GM18861 (cell line): ENCODE data around the gene SBNO2.
"Not testable (repeated sequence)": the region's sequence is repeated elsewhere in the genome, so short reads cannot be mapped to it uniquely, and the experiment has no call there.

Experiments
- ATAC-seq: cut with Tn5 transposase; IDR thresholded peaks from one replicate; pipeline ENCODE4 v1.9.1; 2021; ENCODE audit not compliant: unreplicated experiment

The SBNO2 gene

GRCh38 chr19:1139126-1139525, 34.9 kb downstream of the SBNO2 start:
- no peak for ATAC-seq

- ATAC-seq = no peak
Observed at GRCh38 chr19:1138121-1138520, 35.9 kb downstream of the SBNO2 start.

- no peak for ATAC-seq
Observed at GRCh38 chr19:1136621-1137317, 37.3 kb downstream of the SBNO2 start.

GRCh38 chr19:1136201-1136600, 37.9 kb downstream of the SBNO2 start:
- ATAC-seq = no peak

GRCh38 chr19:1135454-1135853, 38.6 kb downstream of the SBNO2 start:
- ATAC-seq = no peak

GRCh38 chr19:1134431-1134830, 39.6 kb downstream of the SBNO2 start:
- no peak for ATAC-seq

- ATAC-seq = no peak
Observed at GRCh38 chr19:1133471-1133929, 40.6 kb downstream of the SBNO2 start.

GRCh38 chr19:1132552-1133383, 41.3 kb downstream of the SBNO2 start:
- no peak for ATAC-seq

GRCh38 chr19:1131718-1132551, 42.1 kb downstream of the SBNO2 start:
- ATAC-seq = peak; percentile 31

- no peak for ATAC-seq
Observed at GRCh38 chr19:1130771-1131717, 43.0 kb downstream of the SBNO2 start.

GRCh38 chr19:1129535-1129934, 44.5 kb downstream of the SBNO2 start:
- ATAC-seq = no peak

GRCh38 chr19:1129084-1129483, 45.0 kb downstream of the SBNO2 start:
- not testable (repeated sequence) for ATAC-seq

- no peak for ATAC-seq
Observed at GRCh38 chr19:1128106-1128505, 46.0 kb downstream of the SBNO2 start.

GRCh38 chr19:1126984-1127760, 46.9 kb downstream of the SBNO2 start:
- ATAC-seq = no peak

GRCh38 chr19:1125601-1126467, 48.2 kb downstream of the SBNO2 start:
- ATAC-seq = no peak

- ATAC-seq = no peak
Observed at GRCh38 chr19:1123885-1124677, 50.0 kb downstream of the SBNO2 start.

- ATAC-seq = no peak
Observed at GRCh38 chr19:1123381-1123780, 50.7 kb downstream of the SBNO2 start.

- no peak for ATAC-seq
Observed at GRCh38 chr19:1122972-1123363, 51.1 kb downstream of the SBNO2 start.
